H7 (cell line): Measurements from ENCODE around the gene DBNL. TPM values are rescaled to one million over a fixed set of nuclear protein-coding genes. Genes with fewer than 3 reads are reported as not detected.
"Not testable (repeated sequence)": the region's sequence is repeated elsewhere in the genome, so short reads cannot be mapped to it uniquely, and the experiment has no call there.

Experiments
- DNase-seq: peaks from one replicate; pipeline ENCODE4 v3.0.0; 2012
- H3K27me3 ChIP-seq: 2 replicates; pipeline ENCODE4 v1.6.0; 2011; ENCODE audit warnings: mild to moderate bottlenecking, low read length; ENCODE audit not compliant: control insufficient read depth, insufficient read depth
- H3K36me3 ChIP-seq: replicated peaks from 2 replicates; pipeline ENCODE4 v1.5.1; 2011; ENCODE audit warnings: low read length; ENCODE audit not compliant: control insufficient read depth, insufficient read depth
- H3K4me3 ChIP-seq: 2 replicates; pipeline ENCODE4 v1.5.1; 2011; ENCODE audit warnings: low read depth, mild to moderate bottlenecking, control low read depth, low read length, moderate library complexity; ENCODE audit not compliant: insufficient read depth
- total RNA-seq: library from RNA; depleted of rRNA; stranded (reverse); fragments of >200 nt; shearing (Covaris generic); gene quantifications from 2 replicates; pipeline ENCODE4 v1.2.3, GENCODE V29; 2014; rRNA removed

DBNL gene
- 43.0 and 63.8 TPM in 2 replicates for total RNA-seq

DNA sequence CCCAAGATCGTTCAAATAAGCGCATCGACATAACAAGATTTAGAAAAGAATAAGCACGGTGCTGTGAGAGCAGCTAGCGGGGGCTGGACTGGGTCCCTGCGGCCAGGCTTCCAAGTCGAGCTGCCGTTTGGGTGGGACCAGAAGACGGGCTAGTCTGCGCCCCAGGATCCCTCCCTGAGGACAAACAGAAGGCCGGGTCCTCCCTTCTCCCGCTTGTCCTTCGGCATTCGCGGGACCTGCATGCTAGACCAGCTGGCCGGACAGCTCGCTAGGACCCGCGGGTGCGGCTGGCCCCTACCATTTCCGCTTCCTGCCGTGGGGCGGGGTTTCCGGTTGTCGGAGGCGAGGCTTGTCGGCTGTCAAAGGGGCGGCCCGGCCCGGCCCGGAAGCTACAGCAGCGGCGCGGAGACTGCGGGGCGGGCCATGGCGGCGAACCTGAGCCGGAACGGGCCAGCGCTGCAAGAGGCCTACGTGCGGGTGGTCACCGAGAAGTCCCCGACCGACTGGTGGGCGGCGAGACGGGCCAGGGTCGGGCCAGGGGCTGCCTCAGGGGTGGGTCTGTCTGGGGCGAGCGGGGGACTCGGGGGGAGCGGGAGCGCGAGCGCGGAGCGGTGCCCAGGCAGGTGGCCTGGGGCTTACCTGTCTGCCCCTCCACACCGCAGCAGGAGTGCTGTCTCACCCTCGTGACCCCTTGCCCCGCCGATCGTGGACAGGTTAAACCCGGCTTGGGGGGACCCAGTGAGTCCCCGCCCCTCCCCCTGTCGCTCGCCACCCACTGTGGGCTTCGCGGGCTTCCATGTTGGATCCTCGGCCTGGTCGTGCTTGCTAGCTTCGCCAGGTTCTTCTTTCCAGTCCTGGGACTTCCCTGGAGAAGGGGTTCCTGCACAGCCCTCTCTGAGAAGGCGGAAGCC, at the start of gene DBNL:
Gene DBNL (plus strand): TSS at position 388 of the 911 bp plus-strand sequence. CDS start 36 bp downstream, at position 424.
- Histone ChIP-seq H3K36me3 (peaks cover 1% of the 10 kb centered on the region), H3K4me3 (peak within 1 kb of the TSS; percentile 88), H3K27me3 (peaks cover 7% of the 10 kb centered on the region)
- DNase-seq = peak; percentile 95

DNA sequence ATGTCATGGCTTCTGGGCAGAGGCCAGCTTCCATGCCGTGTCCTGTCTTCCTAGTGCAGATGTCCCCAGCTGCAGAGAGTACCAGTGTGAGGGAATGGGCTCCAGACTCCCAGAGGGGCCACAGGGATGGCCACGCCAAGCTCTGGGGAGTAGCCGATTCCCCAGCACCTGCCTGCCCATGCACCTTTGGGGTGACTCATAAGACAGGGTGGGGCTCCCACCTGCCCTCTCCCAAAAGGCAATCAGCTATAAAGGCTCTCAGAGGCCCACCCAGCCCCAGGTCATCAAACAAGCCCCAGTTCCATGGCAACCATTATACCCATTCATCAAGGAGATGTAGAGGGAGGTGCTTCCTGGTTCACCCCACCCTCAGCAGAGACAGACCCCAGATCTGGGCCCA, 47.0 kb upstream of the DBNL start, which contains the start of gene SPDYE1:
Gene SPDYE1 (plus strand): TSS at position 366 of the 400 bp plus-strand sequence. CDS start 2,053 bp downstream, outside the sequence.
- DNase-seq, H3K27me3 ChIP-seq, H3K36me3 ChIP-seq, H3K4me3 ChIP-seq: not testable (repeated sequence)

DNA sequence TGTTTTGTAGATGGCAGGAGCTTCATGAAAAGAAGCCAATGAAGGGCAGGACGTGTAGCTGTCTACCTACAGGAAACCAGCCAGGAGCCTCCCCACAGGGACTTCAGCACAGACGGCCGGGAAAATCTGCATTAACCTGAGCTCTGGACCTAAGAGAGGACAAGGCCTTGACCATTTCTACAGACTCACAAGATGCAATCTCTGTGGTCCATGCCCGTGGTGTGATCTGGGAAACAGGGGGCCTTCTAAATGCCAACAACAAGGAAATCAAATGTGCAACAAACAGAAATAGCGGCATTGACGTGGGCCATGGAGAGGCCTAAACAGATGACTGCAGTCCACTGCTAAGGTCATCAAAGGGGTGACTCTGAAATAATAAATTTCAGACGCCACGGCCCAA, 32.4 kb upstream of the DBNL start:
- not testable (repeated sequence) for DNase-seq, H3K36me3 ChIP-seq, H3K27me3 ChIP-seq, H3K4me3 ChIP-seq

DNA sequence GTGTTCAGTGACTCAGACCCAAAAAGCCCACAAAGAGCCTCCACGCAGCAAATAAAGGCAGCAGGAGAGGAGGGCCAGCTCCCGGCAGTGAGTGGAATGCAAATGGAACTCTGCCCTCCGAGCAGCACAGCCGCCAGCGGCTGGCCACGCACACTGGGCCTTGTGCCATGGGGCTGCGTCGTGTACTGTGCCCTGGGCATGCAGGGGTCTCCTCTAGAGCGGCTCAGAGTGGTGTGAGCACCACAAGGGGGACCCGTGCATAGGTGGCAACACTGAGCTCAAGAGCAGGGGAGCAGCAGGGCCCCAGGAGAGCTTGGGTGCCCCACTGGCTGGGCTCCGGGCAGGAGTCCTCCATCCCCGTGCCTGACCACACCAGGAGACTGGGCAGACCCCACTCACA, 29.4 kb upstream of the DBNL start:
- not testable (repeated sequence) for H3K4me3 ChIP-seq, H3K27me3 ChIP-seq, H3K36me3 ChIP-seq, DNase-seq

DNA sequence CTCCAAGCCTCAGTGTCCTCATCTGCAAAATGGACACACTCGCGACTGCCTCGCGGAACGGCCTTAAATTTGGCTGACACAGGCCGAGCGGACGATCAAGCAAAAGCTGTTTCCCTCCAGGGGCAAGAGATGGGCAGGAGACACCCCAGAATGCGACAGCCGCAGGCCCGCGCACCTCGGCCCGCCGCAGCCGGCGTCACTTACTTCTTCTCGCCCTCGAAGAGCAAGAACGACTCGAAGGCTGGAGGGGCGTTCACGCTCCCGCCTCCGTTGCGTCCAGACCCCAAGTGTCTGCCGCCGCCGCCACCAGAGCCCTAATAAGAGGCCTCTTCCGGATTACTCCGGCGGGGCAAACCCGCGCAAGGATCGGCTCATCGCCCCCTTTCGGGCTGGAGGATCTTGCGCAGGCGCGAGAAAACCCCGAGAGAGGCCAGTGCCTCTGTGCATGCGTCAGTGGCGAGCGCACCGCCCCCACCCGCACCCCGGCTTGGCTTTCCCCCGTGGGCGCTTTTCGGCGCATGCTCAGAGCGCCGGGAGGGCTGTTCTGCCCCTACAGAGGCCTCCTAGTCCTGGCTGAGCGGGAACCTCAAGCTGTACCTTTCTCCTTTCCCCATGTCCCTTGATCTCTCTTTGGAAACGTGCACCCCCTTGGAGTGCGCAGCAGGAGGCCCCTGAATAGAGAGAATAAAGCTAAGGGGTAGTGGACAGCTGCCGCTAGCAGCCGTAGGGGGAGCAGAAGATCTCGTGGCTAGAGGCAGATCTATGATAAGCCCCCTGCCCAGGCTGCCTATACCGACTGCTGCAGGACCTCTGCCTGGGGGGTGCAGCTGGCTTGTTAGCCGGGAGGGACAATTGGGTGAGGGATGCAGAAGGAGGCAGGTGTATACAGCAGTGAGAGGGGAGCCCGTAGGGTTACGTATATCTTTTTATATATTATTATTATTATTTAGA, 25.4 kb upstream of the DBNL start:
- H3K36me3 ChIP-seq, H3K27me3 ChIP-seq: not testable (repeated sequence)
- peak; percentile 98 for DNase-seq
- H3K4me3 ChIP-seq = peak overlapping the region; percentile 73

DNA sequence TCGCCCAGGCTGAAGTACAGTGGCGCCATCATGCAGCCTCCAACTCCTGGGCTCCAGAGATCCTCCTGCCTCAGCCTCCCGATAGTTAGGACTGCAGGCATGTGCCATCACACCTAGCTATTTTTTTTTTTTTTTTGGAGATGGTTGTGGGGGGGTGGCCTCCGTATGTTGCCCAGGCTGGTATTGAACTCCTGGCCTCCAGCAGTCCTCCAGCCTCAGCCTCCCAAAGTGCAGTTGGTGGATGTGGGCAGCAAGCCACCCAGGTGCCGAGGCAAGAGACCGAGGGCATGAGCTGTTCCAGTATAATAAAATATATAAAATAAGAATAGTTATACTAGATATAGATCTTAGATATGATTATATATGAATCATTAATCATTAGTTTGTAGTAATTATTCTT, 24.7 kb upstream of the DBNL start:
- not testable (repeated sequence) for H3K27me3 ChIP-seq, DNase-seq, H3K36me3 ChIP-seq, H3K4me3 ChIP-seq

DNA sequence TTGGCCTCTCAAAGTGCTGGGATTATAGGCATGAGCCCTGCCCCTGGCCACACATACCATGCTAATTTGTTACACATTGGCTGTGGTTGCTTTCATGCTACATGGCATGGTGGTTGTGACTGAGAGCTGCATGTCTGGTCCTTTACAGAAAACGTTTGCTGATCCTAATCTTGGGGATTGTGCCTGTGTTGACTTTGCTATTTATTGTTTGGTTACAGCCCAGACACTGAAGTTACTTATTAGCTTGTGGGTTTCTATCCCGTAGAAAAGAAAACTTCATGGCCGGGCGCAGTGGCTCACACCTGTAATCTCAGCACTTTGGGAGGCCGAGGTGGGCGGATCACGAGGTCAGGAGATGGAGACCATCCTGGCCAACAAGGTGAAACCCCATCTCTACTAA, 22.4 kb upstream of the DBNL start:
- not testable (repeated sequence) for H3K4me3 ChIP-seq, DNase-seq, H3K27me3 ChIP-seq, H3K36me3 ChIP-seq

DNA sequence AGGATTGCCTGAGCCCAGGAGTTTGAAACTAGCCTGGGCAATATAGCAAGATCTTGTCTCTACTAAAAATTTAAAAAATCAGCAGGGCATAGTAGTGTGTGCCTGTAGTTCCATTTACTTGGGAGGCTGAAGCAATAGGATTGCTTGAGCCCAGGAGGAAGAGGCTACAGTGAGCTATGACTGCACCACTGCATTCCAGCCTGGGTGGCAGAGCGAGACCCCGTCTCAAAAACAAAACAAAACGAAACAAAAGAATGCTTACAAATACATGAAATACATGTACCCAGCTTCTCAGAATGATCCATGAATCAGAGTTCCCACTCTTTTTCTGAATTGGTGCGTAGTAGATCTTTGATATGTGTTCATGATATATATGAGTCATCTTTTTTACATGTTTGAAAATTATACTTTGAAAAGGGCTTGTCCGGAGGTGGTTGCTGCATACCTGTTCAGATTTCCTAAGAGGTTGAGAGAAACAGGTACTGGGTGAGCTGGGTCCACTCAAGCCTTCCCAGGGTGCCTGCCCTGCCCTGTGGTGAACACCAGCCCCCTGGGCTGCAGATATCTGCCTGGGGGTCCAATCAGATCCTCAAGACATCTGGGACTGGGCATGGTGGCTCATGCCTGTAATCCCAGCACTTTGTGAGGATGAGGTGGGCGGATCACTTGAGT, 21.6 kb upstream of the DBNL start:
- not testable (repeated sequence) for H3K4me3 ChIP-seq, DNase-seq, H3K27me3 ChIP-seq, H3K36me3 ChIP-seq

DNA sequence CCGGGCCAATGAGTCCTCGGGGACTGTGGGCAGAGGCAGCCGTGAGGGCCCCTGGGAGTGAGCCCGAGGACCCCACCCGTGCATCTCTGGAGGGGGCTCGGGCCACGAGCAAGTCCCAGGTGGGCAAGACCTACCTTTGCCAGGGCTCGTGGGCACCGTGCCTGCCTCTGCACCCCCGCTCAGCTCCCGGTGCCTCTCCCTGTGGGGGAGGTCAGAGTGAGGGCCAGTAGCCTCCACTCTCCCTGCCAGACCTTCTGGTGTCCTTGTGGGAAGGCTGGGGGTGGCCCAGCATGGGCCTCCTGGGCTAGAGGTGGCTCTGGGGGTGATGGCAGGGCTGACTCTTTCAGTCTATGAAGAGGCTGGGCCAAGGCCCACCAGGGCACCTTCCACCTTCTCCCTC, 15.1 kb upstream of the DBNL start:
- H3K4me3 ChIP-seq, H3K27me3 ChIP-seq, DNase-seq, H3K36me3 ChIP-seq: not testable (repeated sequence)

DNA sequence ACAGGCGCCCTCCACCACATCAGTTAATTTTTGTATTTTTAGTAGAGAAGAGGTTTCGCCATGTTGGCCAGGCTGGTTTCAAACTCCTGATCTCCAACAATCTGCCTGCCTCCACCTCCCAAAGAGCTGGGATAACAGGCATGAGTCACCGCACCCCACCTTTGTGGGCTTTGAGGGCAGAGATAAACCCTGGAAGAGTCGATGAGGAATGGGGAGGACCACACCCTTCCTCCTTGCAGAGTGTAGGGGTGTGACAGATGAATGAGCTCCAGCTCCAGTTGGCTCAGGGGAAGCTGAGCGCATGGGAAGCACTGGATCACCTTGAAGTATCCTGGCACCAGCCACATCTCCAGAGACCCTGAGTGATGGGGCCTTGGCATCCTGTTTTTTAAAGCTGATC, 14.5 kb upstream of the DBNL start:
- not testable (repeated sequence) for H3K4me3 ChIP-seq, H3K36me3 ChIP-seq, H3K27me3 ChIP-seq, DNase-seq

DNA sequence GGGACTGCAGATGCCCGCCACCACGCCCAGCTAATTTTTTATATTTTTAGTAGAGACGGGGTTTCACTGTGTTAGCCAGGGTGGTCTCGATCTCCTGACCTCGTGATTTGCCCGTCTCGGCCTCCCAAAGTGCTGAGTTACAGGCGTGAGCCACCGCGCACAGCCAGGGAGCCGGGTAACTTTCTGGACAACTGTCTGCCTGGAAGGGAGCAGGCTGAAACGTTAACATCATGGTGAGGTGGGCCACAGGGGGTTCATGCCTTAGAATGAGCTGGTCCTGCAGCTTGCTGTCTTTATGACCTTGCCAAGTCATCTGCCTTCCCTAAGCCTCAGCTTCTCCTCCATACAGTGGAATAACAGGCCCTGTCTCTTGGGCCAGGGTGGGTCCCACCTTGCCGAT, 13.2 kb upstream of the DBNL start:
- DNase-seq, H3K36me3 ChIP-seq, H3K4me3 ChIP-seq, H3K27me3 ChIP-seq: not testable (repeated sequence)

DNA sequence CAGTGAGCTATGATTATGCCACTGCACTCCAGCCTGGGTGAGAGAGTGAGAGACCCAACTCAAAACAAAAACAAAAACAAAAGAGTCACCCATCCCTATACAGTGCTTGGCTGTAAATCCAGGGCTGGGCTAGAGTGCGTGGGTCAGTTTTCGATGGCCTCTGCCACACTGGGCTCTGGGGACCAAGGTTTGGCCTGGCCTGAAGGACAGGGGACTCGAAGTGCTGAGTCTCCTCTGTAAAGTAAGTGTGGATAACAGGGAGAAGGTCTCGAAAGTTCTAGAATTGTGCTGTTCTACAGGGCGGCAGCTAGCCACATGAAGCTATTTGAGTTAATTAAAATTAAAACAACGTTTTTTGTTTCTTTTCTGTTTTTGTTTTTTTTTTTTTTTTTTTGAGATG, 12.5 kb upstream of the DBNL start:
- not testable (repeated sequence) for DNase-seq, H3K27me3 ChIP-seq, H3K4me3 ChIP-seq, H3K36me3 ChIP-seq

DNA sequence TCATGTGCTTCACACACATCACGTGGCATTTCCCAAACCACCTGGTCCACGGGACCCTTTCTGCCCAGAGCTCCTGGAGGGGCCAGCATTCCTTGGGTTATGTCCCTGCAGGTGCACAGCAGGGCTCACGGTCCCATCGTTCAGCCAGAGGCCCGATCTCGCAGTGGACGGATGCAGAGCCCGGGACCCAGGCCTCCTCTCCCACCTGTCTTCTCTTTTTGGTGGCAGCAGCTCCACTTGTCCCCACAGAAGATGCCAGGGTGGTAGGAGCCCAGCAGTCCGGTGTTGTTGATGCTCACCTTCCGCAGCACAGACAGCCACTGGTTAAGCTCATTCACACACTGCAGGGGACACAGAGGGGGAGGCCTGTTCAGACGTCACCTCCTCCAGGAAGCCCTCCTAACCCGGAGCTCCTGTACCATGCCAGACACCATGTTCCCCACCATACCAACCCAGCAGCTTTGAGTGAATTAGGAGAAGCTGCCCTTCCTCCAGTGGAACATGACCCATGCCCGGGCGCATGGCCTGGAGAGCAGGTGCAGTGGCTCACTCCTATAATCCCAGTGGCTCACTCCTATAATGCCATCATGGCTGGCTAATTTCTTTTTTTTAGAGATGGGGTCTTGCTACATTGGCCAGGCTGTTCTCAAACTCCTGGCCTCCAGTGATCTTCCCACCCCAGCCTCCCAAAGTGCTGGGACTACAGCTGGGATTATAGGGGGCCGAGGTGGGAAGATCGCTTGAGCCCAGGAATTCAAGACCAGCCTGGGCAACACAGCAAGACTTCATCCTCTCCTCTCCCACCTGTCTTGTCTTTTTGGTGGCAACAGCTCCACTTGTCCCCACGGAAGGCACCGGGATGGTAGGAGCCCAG, 10.3 kb upstream of the DBNL start:
- not testable (repeated sequence) for H3K36me3 ChIP-seq, H3K4me3 ChIP-seq, H3K27me3 ChIP-seq, DNase-seq
